ENCODE measurements around the gene SP4. TPM values are rescaled to one million over a fixed set of nuclear protein-coding genes. Genes with fewer than 3 reads are reported as not detected.
A peak's percentile ranks its signal among the peaks of the same experiment; 100 is the strongest.

Gene SP4
- total RNA-seq, 1 donor from 2014 or later, result 49.0 TPM

DNA sequence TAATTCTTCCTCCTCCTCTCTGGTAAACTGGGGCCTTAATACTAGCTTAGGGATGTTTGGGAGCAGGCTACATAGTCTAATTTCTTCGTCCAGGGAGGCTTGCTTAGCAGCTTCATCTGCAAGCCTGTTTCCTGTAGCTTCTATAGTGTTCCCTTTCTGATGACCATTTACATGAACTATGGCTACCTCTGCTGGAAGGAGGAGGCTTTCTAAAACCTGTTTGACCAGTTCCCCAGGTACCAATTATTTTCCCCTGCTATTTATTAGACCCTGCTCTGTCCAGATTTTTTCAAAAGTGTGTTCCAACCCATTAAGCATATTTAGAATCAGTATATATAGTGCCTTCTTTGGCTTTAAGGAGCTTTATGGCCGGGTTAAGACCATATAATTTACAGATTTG lies 76.1 kb downstream of the SP4 start:
- no peak overlapping the region for H3K4me3 ChIP-seq
- no peak for TF ChIP-seq EZH2 (IDR thresholded peaks at IDR 0.05)
- no peak for TF ChIP-seq EZH2phosphoT487 (IDR thresholded peaks at IDR 0.05)
- no peak for TF ChIP-seq CTCF (IDR thresholded peaks at IDR 0.05)
- no peaks in the 10 kb centered on the region for H3F3A ChIP-seq (ENCODE audit: low read depth)
- no peaks in the 10 kb centered on the region for H3K27me3 ChIP-seq
- Mint-ChIP-seq H3K9me3 (peaks cover 51% of the 10 kb centered on the region), H3K36me3 (peaks cover 74% of the 10 kb centered on the region), H3K4me3 (no peak overlapping the region), H3K4me1 (no peaks in the 10 kb centered on the region), H3K27me3 (ENCODE audit: insufficient read depth, low read depth) (peaks cover 3% of the 10 kb centered on the region), H3K27ac (no peak overlapping the region)
- no peak overlapping the region for H2AFZ ChIP-seq (replicated peaks)
- no peaks in the 10 kb centered on the region for H3K79me2 ChIP-seq (ENCODE audit: low read depth)
- H3K9ac ChIP-seq, result no peak overlapping the region
- H3K4me1 ChIP-seq, result no peaks in the 10 kb centered on the region
- H3K27ac ChIP-seq, result no peak overlapping the region
- no peak overlapping the region for H3K4me2 ChIP-seq
- no peak for DNase-seq (ENCODE audit: low spot score)
- no peaks in the 10 kb centered on the region for H4K20me1 ChIP-seq (ENCODE audit: low read depth)
- no peaks in the 10 kb centered on the region for H3K9me3 ChIP-seq (ENCODE audit: low read depth)
- H3K36me3 ChIP-seq, result peaks cover under 1% of the 10 kb centered on the region

DNA sequence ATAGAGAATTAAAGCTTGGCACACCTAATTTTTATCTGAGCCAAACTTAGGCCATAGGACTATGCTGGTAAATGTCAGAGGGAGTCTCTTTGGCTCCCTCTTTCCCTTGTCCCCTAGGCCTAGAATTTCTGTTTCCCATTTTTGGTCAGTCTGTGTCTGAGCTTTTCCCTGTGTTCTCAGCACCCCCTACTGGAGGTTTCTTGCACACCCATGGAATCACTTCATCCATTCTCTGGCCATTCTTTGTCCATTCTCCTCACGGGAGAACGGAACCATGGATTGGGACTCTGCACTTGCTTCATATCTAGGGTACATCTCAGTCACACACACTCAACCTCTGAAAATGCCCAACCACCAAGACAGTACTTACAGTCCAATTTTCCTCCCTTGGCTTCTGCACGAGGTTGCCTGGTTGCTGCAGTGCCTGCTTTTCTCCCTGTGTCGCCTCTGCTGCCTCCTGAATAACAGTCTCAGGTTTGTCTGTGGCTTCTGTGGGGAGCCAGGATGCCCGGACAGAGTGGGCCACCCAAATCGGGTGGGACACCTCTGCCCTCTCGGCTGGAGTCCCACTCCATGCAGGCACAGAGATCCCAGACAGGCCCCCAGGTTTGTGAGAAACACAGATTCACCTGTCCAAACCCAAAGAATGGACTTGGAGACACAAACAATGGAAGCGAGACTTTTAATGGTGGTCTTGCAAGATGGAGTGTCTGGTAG lies 79.9 kb downstream of the SP4 start:
- H3K4me1 ChIP-seq, result no peaks in the 10 kb centered on the region
- no peak overlapping the region for H3K9ac ChIP-seq
- H2AFZ ChIP-seq (replicated peaks), result no peak overlapping the region
- no peaks in the 10 kb centered on the region for H3K27me3 ChIP-seq
- no peak overlapping the region for H3K4me2 ChIP-seq
- Mint-ChIP-seq H3K9me3 (peaks cover 37% of the 10 kb centered on the region), H3K4me3 (no peak overlapping the region), H3K36me3 (peaks cover 75% of the 10 kb centered on the region), H3K27ac (no peak overlapping the region), H3K4me1 (no peaks in the 10 kb centered on the region), H3K27me3 (ENCODE audit: insufficient read depth, low read depth) (peaks cover 3% of the 10 kb centered on the region)
- peaks cover 14% of the 10 kb centered on the region for H3K36me3 ChIP-seq
- TF ChIP-seq CTCF (IDR thresholded peaks at IDR 0.05) (peak; percentile 68), EZH2phosphoT487 (IDR thresholded peaks at IDR 0.05) (no peak), EZH2 (IDR thresholded peaks at IDR 0.05) (no peak)
- DNase-seq (ENCODE audit: low spot score), result peak; percentile 66
- H3K9me3 ChIP-seq (ENCODE audit: low read depth), result no peaks in the 10 kb centered on the region
- H3K4me3 ChIP-seq, result no peak overlapping the region
- no peaks in the 10 kb centered on the region for H3F3A ChIP-seq (ENCODE audit: low read depth)
- no peaks in the 10 kb centered on the region for H4K20me1 ChIP-seq (ENCODE audit: low read depth)
- no peaks in the 10 kb centered on the region for H3K79me2 ChIP-seq (ENCODE audit: low read depth)
- H3K27ac ChIP-seq, result no peak overlapping the region

DNA sequence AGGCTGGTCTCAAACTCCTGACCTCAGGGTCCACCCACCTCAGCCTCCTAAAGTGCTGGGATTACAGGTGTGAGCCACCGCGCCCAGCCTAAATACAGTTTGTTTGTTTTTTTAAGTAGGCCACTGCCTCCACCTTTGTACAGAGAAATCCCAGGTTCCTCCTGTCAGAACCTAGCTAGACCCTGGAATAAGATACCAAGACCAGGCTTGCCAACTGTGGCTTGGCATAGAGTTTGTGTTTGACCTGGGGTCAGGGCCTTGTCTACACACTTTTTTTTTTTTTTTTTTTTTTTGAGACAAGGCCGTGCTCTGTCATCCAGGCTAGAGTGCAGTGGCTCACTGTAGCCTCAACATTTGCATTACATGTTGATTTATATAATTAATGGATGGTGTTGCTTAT lies 80.7 kb downstream of the SP4 start:
- no peak for DNase-seq (ENCODE audit: low spot score)
- H3K27me3 Mint-ChIP-seq (ENCODE audit: insufficient read depth, low read depth), result peaks cover 3% of the 10 kb centered on the region

More for the DNA sequence above, 80.7 kb downstream of the SP4 start:
- no peak overlapping the region for H3K27ac ChIP-seq
- peaks cover 37% of the 10 kb centered on the region for H3K9me3 Mint-ChIP-seq
- H4K20me1 ChIP-seq (ENCODE audit: low read depth), result no peaks in the 10 kb centered on the region
- peaks cover 70% of the 10 kb centered on the region for H3K36me3 Mint-ChIP-seq
- no peaks in the 10 kb centered on the region for H3K4me1 ChIP-seq
- H3K27ac Mint-ChIP-seq, result no peak overlapping the region
- no peak overlapping the region for H2AFZ ChIP-seq (replicated peaks)
- no peaks in the 10 kb centered on the region for H3K27me3 ChIP-seq
- no peak overlapping the region for H3K4me3 ChIP-seq
- TF ChIP-seq EZH2 (IDR thresholded peaks at IDR 0.05) (no peak), CTCF (IDR thresholded peaks at IDR 0.05) (no peak), EZH2phosphoT487 (IDR thresholded peaks at IDR 0.05) (no peak)
- no peaks in the 10 kb centered on the region for H3K79me2 ChIP-seq (ENCODE audit: low read depth)
- no peaks in the 10 kb centered on the region for H3K4me1 Mint-ChIP-seq
- no peaks in the 10 kb centered on the region for H3F3A ChIP-seq (ENCODE audit: low read depth)
- H3K36me3 ChIP-seq, result peaks cover 14% of the 10 kb centered on the region
- no peak overlapping the region for H3K4me3 Mint-ChIP-seq
- H3K9ac ChIP-seq, result no peak overlapping the region
- no peak overlapping the region for H3K4me2 ChIP-seq
- no peaks in the 10 kb centered on the region for H3K9me3 ChIP-seq (ENCODE audit: low read depth)

Measured in neural progenitor cell (in vitro differentiated cells).